ENCODE measurements around the gene TEX11. TPM values are rescaled to one million over a fixed set of nuclear protein-coding genes. Genes with fewer than 3 reads are reported as not detected.
"Not testable (repeated sequence)": the region's sequence is repeated elsewhere in the genome, so short reads cannot be mapped to it uniquely, and the experiment has no call there.

Gene TEX11
- polyA plus RNA-seq, 1 donor (not counting 4 experiments of a cell fraction or from before 2014, with no cell fraction given): not detected

DNA sequence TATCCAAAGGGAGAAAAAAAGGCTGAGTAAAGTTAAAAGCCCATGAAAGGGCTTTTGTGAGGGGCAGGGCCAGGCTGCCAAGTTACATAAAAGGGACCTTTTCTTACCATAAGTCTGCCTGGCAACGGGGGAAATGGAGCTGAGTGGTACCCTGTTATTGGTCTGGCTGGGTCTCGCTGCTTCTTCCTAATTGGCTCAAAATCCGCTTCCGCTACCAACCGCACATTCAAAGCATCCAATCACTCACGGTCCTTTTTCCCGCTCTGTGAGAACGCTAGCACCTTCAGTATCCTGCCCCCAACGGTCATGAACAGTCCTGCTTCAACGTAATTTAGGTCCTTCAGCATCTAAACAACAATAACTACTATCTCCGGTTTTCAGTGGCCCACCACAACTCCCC is 611 bp downstream of the TEX11 start:
- Histone ChIP-seq H3K4me2 (ENCODE audit: control insufficient read depth, extremely low read depth, insufficient read depth, low read depth, low read length) (no peak overlapping the region), H3K9me3 (ENCODE audit: control insufficient read depth, low read depth, low read length) (no peaks in the 10 kb centered on the region), H3K9ac (ENCODE audit: control insufficient read depth, extremely low read depth, insufficient read depth, low read length) (no peak overlapping the region), H4K20me1 (ENCODE audit: control insufficient read depth, extremely low read depth, insufficient read depth, low read length) (no peaks in the 10 kb centered on the region), H3K27ac (ENCODE audit: control insufficient read depth, insufficient read depth, low read length) (no peak overlapping the region), H3K79me2 (ENCODE audit: control insufficient read depth, insufficient read depth, low read length) (no peaks in the 10 kb centered on the region), H2AFZ (ENCODE audit: control insufficient read depth, low read length) (no peak overlapping the region), H3K4me1 (ENCODE audit: control insufficient read depth, extremely low read depth, insufficient read depth, low read length) (no peaks in the 10 kb centered on the region), H3K27me3 (ENCODE audit: control insufficient read depth, extremely low read depth, insufficient read depth, low read length) (no peaks in the 10 kb centered on the region), H3K4me3 (ENCODE audit: control insufficient read depth in 2 of 3, extremely low read depth in 1 of 3, insufficient read depth in 2 of 3, low read depth in 1 of 3, low read length in 3 of 3) (no peak overlapping the region), H3K9me1 (ENCODE audit: control insufficient read depth, extremely low read depth, insufficient read depth, low read length) (no peaks in the 10 kb centered on the region), H3K36me3 (ENCODE audit: control insufficient read depth in 2 of 2, extremely low read depth in 1 of 2, insufficient read depth in 2 of 2, low read length in 2 of 2) (no peaks in the 10 kb centered on the region)
- TF ChIP-seq, protein P1, sequence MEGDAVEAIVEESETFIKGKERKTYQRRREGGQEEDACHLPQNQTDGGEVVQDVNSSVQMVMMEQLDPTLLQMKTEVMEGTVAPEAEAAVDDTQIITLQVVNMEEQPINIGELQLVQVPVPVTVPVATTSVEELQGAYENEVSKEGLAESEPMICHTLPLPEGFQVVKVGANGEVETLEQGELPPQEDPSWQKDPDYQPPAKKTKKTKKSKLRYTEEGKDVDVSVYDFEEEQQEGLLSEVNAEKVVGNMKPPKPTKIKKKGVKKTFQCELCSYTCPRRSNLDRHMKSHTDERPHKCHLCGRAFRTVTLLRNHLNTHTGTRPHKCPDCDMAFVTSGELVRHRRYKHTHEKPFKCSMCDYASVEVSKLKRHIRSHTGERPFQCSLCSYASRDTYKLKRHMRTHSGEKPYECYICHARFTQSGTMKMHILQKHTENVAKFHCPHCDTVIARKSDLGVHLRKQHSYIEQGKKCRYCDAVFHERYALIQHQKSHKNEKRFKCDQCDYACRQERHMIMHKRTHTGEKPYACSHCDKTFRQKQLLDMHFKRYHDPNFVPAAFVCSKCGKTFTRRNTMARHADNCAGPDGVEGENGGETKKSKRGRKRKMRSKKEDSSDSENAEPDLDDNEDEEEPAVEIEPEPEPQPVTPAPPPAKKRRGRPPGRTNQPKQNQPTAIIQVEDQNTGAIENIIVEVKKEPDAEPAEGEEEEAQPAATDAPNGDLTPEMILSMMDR (optimal IDR thresholded peaks at IDR 0.05 in 1 of 3, IDR thresholded peaks at IDR 0.05 in 1 of 3, conservative IDR thresholded peaks at IDR 0.05 in 1 of 3; ENCODE audit: extremely low read depth in 1 of 3, insufficient read depth in 2 of 3, low read length in 3 of 3): no peak
- no peak for TF ChIP-seq EZH2 (IDR thresholded peaks at IDR 0.05; ENCODE audit: low read length)
- FAIRE-seq (no peak), DNase-seq (ENCODE audit: low read depth, low spot score) (no peak)
- dilution Hi-C loops (cut with MboI; ENCODE audit: extremely low pct_ligation_motif_present, low sequenced_read_pairs): no loop called here

DNA sequence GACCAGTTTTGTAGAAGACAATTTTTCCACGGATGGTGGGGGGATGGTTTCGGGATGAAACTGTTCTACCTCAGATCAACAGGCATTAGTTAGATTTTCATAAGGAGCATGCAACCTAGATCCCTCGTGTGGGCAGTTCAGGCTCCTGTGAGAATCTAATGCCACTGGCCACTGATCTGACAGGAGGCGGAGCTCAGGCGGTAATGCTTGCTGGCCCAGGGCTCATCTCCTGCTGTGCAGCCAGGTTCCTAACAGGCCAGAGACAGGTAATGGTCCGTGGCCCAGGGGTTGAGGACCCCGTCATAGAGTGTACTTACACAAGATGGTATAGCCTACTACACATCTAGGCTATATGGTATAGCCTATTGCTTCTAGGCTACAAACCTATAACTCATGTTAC is 7.0 kb downstream of the TEX11 start:
- Histone ChIP-seq H3K36me3 (ENCODE audit: control insufficient read depth in 2 of 2, extremely low read depth in 1 of 2, insufficient read depth in 2 of 2, low read length in 2 of 2) (no peaks in the 10 kb centered on the region), H3K27ac (ENCODE audit: control insufficient read depth, insufficient read depth, low read length) (no peak overlapping the region), H3K4me3 (ENCODE audit: control insufficient read depth in 2 of 3, extremely low read depth in 1 of 3, insufficient read depth in 2 of 3, low read depth in 1 of 3, low read length in 3 of 3) (no peak overlapping the region), H3K9me3 (ENCODE audit: control insufficient read depth, low read depth, low read length) (no peaks in the 10 kb centered on the region), H3K79me2 (ENCODE audit: control insufficient read depth, insufficient read depth, low read length) (no peaks in the 10 kb centered on the region), H4K20me1 (ENCODE audit: control insufficient read depth, extremely low read depth, insufficient read depth, low read length) (no peaks in the 10 kb centered on the region), H3K9ac (ENCODE audit: control insufficient read depth, extremely low read depth, insufficient read depth, low read length) (no peak overlapping the region), H3K9me1 (ENCODE audit: control insufficient read depth, extremely low read depth, insufficient read depth, low read length) (no peaks in the 10 kb centered on the region), H3K4me2 (ENCODE audit: control insufficient read depth, extremely low read depth, insufficient read depth, low read depth, low read length) (no peak overlapping the region), H2AFZ (ENCODE audit: control insufficient read depth, low read length) (no peak overlapping the region), H3K4me1 (ENCODE audit: control insufficient read depth, extremely low read depth, insufficient read depth, low read length) (no peaks in the 10 kb centered on the region), H3K27me3 (ENCODE audit: control insufficient read depth, extremely low read depth, insufficient read depth, low read length) (no peaks in the 10 kb centered on the region)
- no peak for FAIRE-seq
- DNase-seq (ENCODE audit: low read depth, low spot score): no peak
- no peak for TF ChIP-seq EZH2 (IDR thresholded peaks at IDR 0.05; ENCODE audit: low read length)
- TF ChIP-seq, protein P1 (optimal IDR thresholded peaks at IDR 0.05 in 1 of 3, IDR thresholded peaks at IDR 0.05 in 1 of 3, conservative IDR thresholded peaks at IDR 0.05 in 1 of 3; ENCODE audit: extremely low read depth in 1 of 3, insufficient read depth in 2 of 3, low read length in 3 of 3): no peak
- dilution Hi-C loops (cut with MboI; ENCODE audit: extremely low pct_ligation_motif_present, low sequenced_read_pairs): no loop called here

DNA sequence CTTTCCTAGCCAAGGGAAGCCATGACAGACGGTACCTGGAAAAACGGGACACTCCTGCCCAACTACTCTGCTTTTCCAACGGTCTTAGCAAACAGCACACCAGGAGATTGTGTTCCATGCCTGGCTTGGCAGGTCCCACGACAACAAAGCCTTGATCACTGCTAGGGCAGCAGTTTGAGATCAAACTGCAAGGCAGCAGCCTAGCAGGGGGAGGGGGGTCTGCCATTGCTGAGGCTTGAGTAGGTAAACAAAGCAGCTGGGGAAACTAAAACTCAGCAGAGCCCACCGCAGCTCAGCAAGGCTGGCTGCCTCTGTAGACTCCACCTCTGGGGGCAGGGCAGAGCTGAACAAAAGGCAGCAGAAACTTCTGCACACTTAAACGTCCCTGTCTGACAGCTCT is 18.1 kb downstream of the TEX11 start:
- H3K27me3 ChIP-seq (ENCODE audit: control insufficient read depth, extremely low read depth, insufficient read depth, low read length); dilution Hi-C loops (cut with MboI; ENCODE audit: extremely low pct_ligation_motif_present, low sequenced_read_pairs); DNase-seq (ENCODE audit: low read depth, low spot score); H3K4me1 ChIP-seq (ENCODE audit: control insufficient read depth, extremely low read depth, insufficient read depth, low read length); H3K4me2 ChIP-seq (ENCODE audit: control insufficient read depth, extremely low read depth, insufficient read depth, low read depth, low read length); H3K27ac ChIP-seq (ENCODE audit: control insufficient read depth, insufficient read depth, low read length); FAIRE-seq; H4K20me1 ChIP-seq (ENCODE audit: control insufficient read depth, extremely low read depth, insufficient read depth, low read length); H3K79me2 ChIP-seq (ENCODE audit: control insufficient read depth, insufficient read depth, low read length); H3K4me3 ChIP-seq (ENCODE audit: control insufficient read depth in 2 of 3, extremely low read depth in 1 of 3, insufficient read depth in 2 of 3, low read depth in 1 of 3, low read length in 3 of 3); H3K36me3 ChIP-seq (ENCODE audit: control insufficient read depth in 2 of 2, extremely low read depth in 1 of 2, insufficient read depth in 2 of 2, low read length in 2 of 2); H3K9me3 ChIP-seq (ENCODE audit: control insufficient read depth, low read depth, low read length); H3K9me1 ChIP-seq (ENCODE audit: control insufficient read depth, extremely low read depth, insufficient read depth, low read length); H3K9ac ChIP-seq (ENCODE audit: control insufficient read depth, extremely low read depth, insufficient read depth, low read length); H2AFZ ChIP-seq (ENCODE audit: control insufficient read depth, low read length): not testable (repeated sequence)
